Osteocyte (in vitro differentiated cells): ENCODE measurements around the gene MYO6. TPM values are rescaled to one million over a fixed set of nuclear protein-coding genes. Genes with fewer than 3 reads are reported as not detected.

Source experiments
- DNase-seq: peaks from one replicate; pipeline ENCODE4 v3.0.0; 2021; ENCODE audit warnings: mixed read lengths; ENCODE audit not compliant: unreplicated experiment; ENCODE audit errors: extremely low spot score
- H3K27ac Mint-ChIP-seq: one replicate; pipeline ENCODE4 v1.8.0; 2021; ENCODE audit warnings: mild to moderate bottlenecking, mixed read lengths; ENCODE audit not compliant: unreplicated experiment
- H3K27me3 Mint-ChIP-seq: one replicate; pipeline ENCODE4 v1.8.0; 2021; ENCODE audit warnings: mixed read lengths; ENCODE audit not compliant: unreplicated experiment
- H3K36me3 Mint-ChIP-seq: one replicate; pipeline ENCODE4 v1.8.0; 2021; ENCODE audit warnings: mixed read lengths; ENCODE audit not compliant: unreplicated experiment
- H3K4me1 Mint-ChIP-seq: one replicate; pipeline ENCODE4 v1.8.0; 2021; ENCODE audit warnings: mixed read lengths; ENCODE audit not compliant: unreplicated experiment
- H3K4me3 Mint-ChIP-seq: one replicate; pipeline ENCODE4 v1.8.0; 2021; ENCODE audit warnings: mild to moderate bottlenecking, moderate library complexity, mixed read lengths; ENCODE audit not compliant: unreplicated experiment
- H3K9me3 Mint-ChIP-seq: one replicate; pipeline ENCODE4 v1.8.0; 2021; ENCODE audit warnings: mixed read lengths; ENCODE audit not compliant: unreplicated experiment
- total RNA-seq: library from RNA; stranded (reverse); gene quantifications from 2 replicates; pipeline ENCODE4 v1.2.1, GENCODE V29; 2021
- TF ChIP-seq, protein P1 (sequence below): fragments of 200-600 bp; sonication (generic); IDR thresholded peaks from 2 replicates; pipeline ENCODE4 v1.5.0; 2021; ENCODE audit warnings: antibody characterized with exemption, mild to moderate bottlenecking, moderate library complexity

MYO6 gene
- total RNA-seq, 1 donor from 2014 or later = 61.6 TPM

DNA sequence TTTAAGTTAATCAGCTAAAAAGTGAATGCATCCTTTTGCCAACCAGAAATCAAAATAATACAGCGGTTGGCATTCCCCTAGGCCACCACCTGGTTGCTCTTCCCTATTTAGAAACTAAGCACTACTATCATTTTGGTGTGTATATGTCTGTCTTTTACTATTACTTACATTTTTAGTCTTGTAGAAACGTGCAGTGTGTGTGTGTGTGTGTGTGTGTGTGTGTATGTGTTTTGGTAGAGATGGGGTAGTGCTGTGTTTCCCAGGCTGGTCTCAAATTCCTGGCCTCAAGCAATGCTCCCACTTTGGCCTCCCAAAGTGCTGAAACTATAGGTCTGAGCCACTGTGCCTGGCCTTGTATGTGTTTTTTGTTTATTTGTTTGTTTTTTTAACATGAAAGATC is 27.4 kb downstream of the MYO6 start:
- no peak for DNase-seq
- Mint-ChIP-seq H3K4me3 (no peak overlapping the region), H3K27ac (peak overlapping the region; percentile 15), H3K36me3 (peaks cover 5% of the 10 kb centered on the region), H3K4me1 (peaks cover 28% of the 10 kb centered on the region), H3K27me3 (no peaks in the 10 kb centered on the region), H3K9me3 (no peaks in the 10 kb centered on the region)
- TF ChIP-seq, protein P1, sequence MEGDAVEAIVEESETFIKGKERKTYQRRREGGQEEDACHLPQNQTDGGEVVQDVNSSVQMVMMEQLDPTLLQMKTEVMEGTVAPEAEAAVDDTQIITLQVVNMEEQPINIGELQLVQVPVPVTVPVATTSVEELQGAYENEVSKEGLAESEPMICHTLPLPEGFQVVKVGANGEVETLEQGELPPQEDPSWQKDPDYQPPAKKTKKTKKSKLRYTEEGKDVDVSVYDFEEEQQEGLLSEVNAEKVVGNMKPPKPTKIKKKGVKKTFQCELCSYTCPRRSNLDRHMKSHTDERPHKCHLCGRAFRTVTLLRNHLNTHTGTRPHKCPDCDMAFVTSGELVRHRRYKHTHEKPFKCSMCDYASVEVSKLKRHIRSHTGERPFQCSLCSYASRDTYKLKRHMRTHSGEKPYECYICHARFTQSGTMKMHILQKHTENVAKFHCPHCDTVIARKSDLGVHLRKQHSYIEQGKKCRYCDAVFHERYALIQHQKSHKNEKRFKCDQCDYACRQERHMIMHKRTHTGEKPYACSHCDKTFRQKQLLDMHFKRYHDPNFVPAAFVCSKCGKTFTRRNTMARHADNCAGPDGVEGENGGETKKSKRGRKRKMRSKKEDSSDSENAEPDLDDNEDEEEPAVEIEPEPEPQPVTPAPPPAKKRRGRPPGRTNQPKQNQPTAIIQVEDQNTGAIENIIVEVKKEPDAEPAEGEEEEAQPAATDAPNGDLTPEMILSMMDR = no peak

DNA sequence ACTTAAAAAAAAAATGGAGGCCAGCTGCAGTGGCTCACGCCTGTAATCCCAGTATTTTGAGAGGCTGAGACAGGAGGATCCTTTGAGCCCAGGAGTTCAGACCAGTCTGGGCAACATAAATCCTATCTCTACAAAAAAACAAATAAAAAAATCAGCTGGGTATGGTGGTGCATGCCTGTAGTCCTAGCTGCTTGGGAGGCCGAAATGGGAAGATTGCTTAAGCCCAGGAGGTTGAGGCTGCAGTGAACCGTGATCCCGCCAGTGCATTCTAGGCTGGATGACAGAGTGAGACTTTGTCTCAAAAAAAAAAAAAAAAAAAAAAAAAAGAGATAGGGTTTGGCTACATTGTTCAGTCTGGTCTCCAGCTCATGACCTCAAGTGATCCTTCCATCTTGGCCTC is 29.7 kb downstream of the MYO6 start:
- no peak for DNase-seq
- TF ChIP-seq, protein P1 = no peak
- Mint-ChIP-seq H3K27ac (no peak overlapping the region), H3K4me1 (peaks cover 48% of the 10 kb centered on the region), H3K9me3 (peaks cover 4% of the 10 kb centered on the region), H3K36me3 (peaks cover 8% of the 10 kb centered on the region), H3K27me3 (no peaks in the 10 kb centered on the region), H3K4me3 (no peak overlapping the region)

DNA sequence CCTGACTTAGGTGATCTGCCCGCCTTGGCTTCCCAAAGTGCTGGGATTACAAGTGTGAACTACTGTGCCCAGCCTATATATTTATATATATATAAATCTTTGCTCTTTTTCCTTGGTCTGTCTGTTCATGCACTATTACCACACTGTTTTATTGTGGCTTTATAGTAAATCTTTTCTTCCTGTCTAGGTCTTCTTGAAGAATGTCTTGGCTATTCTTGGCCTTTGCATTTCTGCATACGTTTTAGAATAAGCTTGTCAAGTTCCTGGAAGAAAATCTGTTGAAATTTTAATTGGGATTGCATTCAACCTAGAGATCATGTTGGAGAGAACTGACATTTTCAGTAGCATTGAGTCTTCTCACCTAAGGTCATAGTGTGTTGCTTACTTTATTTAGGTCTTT is 37.1 kb downstream of the MYO6 start:
- DNase-seq = no peak
- H3K27ac Mint-ChIP-seq = no peak overlapping the region
- peaks cover 27% of the 10 kb centered on the region for H3K4me1 Mint-ChIP-seq
- peaks cover 4% of the 10 kb centered on the region for H3K9me3 Mint-ChIP-seq
- H3K4me3 Mint-ChIP-seq = no peak overlapping the region
- no peaks in the 10 kb centered on the region for H3K27me3 Mint-ChIP-seq
- TF ChIP-seq, protein P1 = no peak
- peaks cover 10% of the 10 kb centered on the region for H3K36me3 Mint-ChIP-seq

DNA sequence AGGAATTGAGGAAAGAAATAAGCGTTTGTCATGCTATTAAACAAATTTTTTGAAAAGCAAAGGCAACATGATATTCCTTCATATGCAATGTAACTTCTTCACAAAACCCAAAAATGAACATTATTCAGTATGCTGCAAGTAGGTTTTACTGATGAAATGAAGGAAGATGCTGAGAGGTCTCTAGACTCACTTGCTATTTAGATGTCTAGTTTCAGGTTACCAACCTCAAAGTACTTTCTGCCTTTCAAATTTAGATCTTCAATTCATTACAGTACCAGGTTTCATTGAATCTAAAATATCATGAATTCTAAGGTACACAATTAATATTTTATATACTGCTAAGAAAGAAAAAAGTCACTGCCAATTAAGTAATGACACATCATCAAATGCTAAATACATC is 39.9 kb downstream of the MYO6 start:
- no peak for DNase-seq
- no peaks in the 10 kb centered on the region for H3K27me3 Mint-ChIP-seq
- no peaks in the 10 kb centered on the region for H3K9me3 Mint-ChIP-seq
- H3K36me3 Mint-ChIP-seq = peaks cover 8% of the 10 kb centered on the region
- H3K4me3 Mint-ChIP-seq = no peak overlapping the region
- TF ChIP-seq, protein P1 = no peak
- no peak overlapping the region for H3K27ac Mint-ChIP-seq
- peaks cover 22% of the 10 kb centered on the region for H3K4me1 Mint-ChIP-seq

DNA sequence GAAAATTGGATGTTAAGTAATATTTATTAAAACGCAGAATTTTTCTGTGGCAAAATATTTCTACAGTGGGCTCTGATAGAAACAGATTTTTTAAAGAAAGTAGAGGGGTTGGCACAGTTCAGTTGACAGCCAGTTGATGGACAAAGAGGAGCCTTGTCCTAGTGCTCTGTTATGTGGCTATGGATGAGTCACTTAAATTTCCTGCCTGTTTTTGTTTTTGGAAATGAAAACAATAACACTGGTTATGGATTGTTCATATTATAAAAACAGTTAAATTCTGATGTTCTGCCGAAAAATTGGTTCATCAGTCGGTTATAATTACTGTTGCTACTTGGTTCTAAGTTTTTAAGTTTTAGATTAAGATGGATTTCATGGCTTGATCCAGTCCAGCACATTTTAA is 42.8 kb downstream of the MYO6 start:
- no peaks in the 10 kb centered on the region for H3K27me3 Mint-ChIP-seq
- TF ChIP-seq, protein P1 = no peak
- H3K4me1 Mint-ChIP-seq = peaks cover 43% of the 10 kb centered on the region
- H3K9me3 Mint-ChIP-seq = no peaks in the 10 kb centered on the region
- no peak for DNase-seq
- H3K4me3 Mint-ChIP-seq = no peak overlapping the region
- H3K27ac Mint-ChIP-seq = peak overlapping the region; percentile 42
- peaks cover 8% of the 10 kb centered on the region for H3K36me3 Mint-ChIP-seq
